Fibroblast of the conjunctiva (primary cell): ENCODE data around the gene PRSS33.

ENCODE experiments used
- DNase-seq: peaks from one replicate; pipeline ENCODE4 v3.0.0-alpha.2; 2010; ENCODE audit warnings: low read depth

PRSS33 gene

GRCh38 chr16:2799205-2799858 is 12.0 kb upstream of the PRSS33 start:
- no peak for DNase-seq

GRCh38 chr16:2798723-2799204 is 11.4 kb upstream of the PRSS33 start:
- no peak for DNase-seq

- no peak for DNase-seq
These were observed 8.2 kb upstream of the PRSS33 start for GRCh38 chr16:2795395-2796143.

- DNase-seq, result no peak
These were observed 5.6 kb upstream of the PRSS33 start for GRCh38 chr16:2792940-2793339.

- no peak for DNase-seq
These were observed 3.8 kb upstream of the PRSS33 start for GRCh38 chr16:2791174-2791573.

GRCh38 chr16:2790631-2791030 is 3.3 kb upstream of the PRSS33 start:
- no peak for DNase-seq

GRCh38 chr16:2787961-2788360 is 601 bp upstream of the PRSS33 start:
- DNase-seq, result no peak

- DNase-seq, result no peak
These were observed 571 bp downstream of the PRSS33 start for GRCh38 chr16:2786826-2787151.

- no peak for DNase-seq
These were observed 1.1 kb downstream of the PRSS33 start for GRCh38 chr16:2786061-2786825.

- DNase-seq, result no peak
These were observed 2.0 kb downstream of the PRSS33 start for GRCh38 chr16:2785101-2785991.

- no peak for DNase-seq
These were observed 2.8 kb downstream of the PRSS33 start for GRCh38 chr16:2784358-2785100.

GRCh38 chr16:2783581-2784357 is 3.6 kb downstream of the PRSS33 start:
- no peak for DNase-seq

- DNase-seq, result no peak
These were observed 4.6 kb downstream of the PRSS33 start for GRCh38 chr16:2782583-2783351.

GRCh38 chr16:2779978-2780898 is 7.1 kb downstream of the PRSS33 start:
- DNase-seq, result no peak

GRCh38 chr16:2779151-2779920 is 8.0 kb downstream of the PRSS33 start:
- no peak for DNase-seq

GRCh38 chr16:2778630-2778958 is 8.8 kb downstream of the PRSS33 start:
- no peak for DNase-seq

- no peak for DNase-seq
These were observed 9.3 kb downstream of the PRSS33 start for GRCh38 chr16:2777903-2778629.
